NCI-H460 (cell line): ENCODE data around the gene ATP6AP1. TPM values are rescaled to one million over a fixed set of nuclear protein-coding genes. Genes with fewer than 3 reads are reported as not detected.

ENCODE experiments used
- DNase-seq: peaks from one replicate; pipeline ENCODE4 v3.0.0-alpha.2; 2016; ENCODE audit warnings: low read depth; ENCODE audit errors: extremely low read depth
- total RNA-seq: library from RNA; depleted of rRNA; stranded (reverse); fragments of >200 nt; shearing (Covaris generic); gene quantifications from 2 replicates; pipeline ENCODE4 v1.2.3, GENCODE V29; 2014

ATP6AP1 gene
- total RNA-seq, 1 experiment from 2014 or later: 99.0 TPM

DNA sequence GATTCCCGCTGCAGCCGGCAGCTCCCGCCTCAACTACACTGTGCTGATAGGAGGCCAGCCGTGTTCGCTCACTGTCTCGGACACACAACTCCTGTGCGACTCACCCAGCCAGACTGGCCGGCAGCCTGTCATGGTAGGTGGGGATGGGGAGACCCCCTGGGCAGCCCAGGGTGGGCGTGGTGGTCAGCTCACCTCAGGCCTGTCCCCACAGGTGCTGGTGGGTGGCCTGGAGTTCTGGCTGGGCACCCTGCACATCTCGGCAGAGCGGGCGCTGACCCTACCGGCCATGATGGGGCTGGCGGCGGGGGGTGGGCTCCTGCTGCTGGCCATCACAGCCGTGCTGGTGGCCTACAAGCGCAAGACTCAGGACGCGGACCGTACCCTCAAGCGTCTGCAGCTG is 39.1 kb downstream of the ATP6AP1 start:
- DNase-seq: no peak

DNA sequence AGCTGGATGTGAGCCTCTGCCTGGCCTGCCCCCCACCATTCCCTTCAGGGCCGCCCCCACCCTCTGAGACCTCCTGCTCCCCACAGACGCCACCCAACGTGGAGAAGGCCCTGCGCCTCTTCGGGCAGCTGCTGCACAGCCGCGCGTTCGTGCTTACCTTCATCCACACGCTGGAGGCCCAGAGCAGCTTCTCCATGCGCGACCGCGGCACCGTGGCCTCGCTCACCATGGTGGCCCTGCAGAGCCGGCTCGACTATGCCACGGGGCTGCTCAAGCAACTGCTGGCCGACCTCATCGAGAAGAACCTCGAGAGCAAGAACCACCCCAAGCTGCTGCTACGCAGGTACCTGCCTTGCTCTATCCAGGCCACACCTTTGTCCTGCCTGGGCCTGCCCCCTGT is 39.7 kb downstream of the ATP6AP1 start:
- no peak for DNase-seq

DNA sequence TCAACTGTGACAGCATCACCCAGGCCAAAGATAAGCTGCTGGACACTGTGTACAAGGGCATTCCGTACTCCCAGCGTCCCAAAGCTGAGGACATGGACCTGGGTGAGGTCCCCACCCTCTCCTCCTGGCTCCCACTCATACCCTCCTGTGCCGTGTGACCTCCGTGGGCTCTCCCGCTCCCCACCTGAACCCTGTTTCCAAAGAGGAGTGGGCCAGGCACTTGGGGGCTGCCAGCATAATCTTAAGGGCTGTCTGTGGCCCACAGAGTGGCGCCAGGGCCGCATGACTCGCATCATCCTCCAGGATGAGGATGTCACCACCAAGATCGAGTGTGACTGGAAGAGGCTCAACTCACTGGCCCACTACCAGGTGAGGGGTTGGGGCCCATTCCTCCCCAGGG is 40.6 kb downstream of the ATP6AP1 start:
- DNase-seq: no peak

DNA sequence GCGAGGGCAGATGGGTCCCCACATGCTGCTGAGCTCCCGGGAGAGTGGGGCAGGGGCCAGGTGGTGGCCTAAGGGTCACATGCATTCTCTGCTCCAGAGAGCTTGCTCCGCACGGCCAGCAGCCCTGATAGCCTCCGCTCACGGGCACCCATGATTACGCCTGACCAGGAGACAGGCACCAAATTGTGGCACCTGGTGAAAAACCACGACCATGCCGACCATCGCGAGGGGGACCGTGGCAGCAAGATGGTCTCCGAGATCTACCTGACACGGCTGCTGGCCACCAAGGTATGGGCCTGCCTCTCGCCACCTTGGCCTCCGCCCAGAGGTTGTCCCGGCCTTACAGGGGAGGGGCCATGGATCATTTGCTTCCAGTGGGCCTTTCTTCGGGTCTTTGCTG is 41.4 kb downstream of the ATP6AP1 start:
- DNase-seq: no peak

DNA sequence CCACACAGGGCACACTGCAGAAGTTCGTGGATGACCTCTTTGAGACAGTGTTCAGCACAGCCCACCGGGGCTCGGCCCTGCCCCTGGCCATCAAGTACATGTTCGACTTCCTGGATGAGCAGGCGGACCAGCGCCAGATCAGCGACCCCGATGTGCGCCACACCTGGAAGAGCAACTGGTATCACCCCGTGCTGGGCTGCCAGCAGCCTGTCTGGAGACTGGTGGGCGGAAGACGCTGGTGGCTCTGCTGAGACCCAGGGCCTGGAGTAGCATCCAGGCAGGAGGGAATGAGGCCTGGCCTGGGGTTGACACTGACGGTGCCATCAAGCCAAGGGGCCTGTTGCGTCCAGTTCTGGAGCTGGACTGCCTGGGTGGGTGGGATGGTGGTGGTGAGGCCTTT is 42.0 kb downstream of the ATP6AP1 start:
- DNase-seq: no peak

DNA sequence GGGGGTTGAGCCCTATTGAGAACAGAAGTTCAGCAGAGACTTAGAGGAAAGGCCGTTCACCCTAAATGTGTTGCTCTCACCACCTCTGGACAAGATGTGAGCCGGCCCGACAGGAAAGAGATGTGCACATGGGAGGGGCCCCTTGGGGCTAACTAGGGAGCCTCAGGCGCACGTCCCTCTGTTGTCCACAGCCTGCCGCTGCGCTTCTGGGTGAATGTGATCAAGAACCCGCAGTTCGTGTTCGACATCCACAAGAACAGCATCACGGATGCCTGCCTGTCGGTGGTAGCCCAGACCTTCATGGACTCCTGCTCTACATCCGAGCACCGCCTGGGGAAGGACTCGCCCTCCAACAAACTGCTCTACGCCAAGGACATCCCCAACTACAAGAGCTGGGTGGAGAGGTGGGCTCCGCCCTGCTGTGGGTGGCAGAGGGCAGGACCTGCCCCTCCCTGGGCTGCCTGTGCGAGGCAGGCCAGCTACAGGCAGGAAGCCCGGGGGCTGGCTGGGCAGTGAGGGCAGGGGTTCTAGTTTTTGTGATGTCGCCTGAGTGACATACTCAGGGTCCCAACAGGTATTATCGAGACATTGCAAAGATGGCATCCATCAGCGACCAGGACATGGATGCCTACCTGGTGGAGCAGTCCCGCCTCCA is 42.6 kb downstream of the ATP6AP1 start:
- DNase-seq: no peak

DNA sequence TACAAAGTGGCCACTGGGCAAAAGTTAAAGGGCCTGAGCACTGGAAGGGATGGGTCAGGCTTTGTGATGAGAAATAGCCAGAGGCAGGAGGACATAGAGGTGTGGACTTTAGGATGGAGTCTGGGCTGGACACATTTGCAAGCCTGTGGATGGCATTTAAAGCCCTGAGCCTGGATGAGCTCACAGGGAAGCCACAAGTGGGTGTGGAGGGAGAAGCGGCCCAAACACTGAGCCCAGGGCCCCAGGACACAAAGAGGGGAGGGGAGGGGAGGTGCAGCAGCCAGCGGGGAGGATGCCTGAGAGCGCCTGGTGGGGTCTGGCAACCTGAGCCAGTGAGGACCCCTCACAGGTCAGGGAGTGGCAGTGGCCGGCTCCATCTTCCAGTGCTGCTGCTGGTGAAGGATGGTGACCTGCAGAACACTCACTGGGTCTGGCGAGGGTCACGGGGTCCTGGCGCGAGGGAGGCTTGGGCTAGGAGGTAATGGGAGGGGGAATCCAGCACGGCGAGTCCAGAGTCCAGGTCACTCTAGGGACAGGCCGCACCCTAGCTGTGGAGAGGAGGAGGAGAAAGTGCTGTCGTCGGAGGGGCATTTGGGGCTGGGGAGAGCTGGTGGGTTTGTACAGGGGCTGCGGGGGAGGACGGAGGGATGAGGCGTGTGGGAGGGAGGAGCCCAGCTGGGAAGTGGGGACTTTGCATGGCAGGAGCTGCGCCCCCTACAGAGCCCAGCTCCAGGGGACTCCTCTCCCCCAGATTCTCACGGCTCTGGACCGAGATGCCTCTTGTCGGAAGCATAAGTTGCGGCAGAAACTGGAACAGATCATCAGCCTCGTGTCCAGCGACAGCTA is 43.6 kb downstream of the ATP6AP1 start:
- DNase-seq: no peak

DNA sequence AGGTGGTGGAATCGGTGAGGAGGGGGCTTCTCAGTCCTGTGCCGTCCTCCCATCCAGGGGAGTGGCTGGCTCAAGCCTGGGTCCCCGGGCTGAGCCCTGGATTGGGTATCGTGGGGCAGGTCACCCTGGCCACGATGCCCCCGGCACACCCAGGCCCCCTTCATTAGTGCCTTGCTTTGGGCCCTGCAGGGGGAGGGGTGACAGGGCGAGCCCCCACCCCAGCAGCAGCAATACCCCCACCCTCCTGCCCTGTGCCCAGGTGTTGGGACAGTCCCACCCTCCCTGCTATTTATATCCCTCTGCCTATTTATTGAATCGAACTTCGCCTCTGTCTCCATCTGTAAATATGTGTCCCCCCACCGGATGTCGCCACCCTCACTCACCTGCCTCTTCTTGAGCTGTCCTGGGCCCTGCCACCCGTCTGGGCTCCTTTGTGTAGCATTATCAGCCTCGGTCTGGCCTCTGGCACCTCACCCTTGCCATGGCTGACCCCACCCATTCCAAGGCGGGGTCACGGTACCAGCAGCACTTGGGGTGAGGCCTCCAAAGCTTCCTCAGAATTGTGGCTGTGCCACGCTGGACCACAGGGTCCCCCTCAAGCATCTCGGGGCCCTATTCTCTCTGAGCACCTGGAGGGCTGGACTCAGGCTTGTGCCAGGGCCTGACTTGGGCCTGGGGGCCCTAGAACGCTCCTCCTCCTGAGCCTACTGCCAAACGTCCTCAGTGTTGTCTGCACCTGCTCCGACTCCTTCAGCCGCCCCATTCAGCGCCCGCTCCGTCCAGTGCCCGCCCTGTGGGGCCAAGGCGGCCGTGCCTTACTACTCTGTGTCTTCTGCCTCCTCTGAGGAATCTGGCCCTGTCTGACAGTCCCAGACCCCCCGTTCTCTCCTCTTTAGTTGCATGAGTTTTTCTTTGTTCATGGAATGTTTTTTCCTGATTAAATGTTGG is 44.5 kb downstream of the ATP6AP1 start:
- DNase-seq: no peak

DNA sequence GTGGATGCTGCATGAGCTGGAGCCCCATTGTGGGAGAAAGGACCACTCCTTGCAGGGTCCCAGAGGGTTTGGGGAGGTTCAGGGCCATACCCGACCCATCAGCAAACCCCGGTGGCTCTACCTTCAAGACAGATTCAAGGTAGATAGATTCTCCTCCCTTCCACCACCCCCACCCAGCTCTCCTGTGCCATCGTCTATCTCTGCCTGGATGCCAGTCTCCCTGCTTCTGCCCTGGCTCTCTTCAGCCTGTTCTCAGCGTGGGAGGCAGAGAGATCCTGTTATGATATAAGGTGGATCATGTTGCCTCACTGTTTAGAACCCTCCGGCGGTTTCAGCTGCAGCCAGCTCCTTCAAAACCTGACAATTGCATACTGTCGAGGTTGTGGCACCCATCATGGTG is 45.2 kb downstream of the ATP6AP1 start:
- DNase-seq: no peak

DNA sequence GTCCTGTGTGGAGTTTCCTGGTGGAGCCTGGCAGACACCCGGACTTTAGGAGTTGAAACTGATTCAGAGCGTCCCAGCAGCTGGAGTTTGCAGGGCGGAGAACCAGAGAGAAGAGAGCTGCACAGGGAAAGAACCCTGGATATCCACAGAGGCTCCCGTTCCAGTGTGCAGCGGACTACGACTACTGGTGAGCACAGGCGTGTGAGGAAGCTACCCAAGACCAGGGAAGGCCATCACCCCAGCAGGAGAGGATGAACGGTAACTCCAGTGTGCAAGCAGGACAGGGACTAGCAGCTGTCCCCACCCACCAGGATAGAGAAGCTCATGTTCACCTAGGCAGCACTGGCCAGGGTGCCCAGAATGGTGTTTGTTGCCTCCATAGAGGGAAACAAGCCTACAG is 48.3 kb downstream of the ATP6AP1 start:
- DNase-seq: no peak

DNA sequence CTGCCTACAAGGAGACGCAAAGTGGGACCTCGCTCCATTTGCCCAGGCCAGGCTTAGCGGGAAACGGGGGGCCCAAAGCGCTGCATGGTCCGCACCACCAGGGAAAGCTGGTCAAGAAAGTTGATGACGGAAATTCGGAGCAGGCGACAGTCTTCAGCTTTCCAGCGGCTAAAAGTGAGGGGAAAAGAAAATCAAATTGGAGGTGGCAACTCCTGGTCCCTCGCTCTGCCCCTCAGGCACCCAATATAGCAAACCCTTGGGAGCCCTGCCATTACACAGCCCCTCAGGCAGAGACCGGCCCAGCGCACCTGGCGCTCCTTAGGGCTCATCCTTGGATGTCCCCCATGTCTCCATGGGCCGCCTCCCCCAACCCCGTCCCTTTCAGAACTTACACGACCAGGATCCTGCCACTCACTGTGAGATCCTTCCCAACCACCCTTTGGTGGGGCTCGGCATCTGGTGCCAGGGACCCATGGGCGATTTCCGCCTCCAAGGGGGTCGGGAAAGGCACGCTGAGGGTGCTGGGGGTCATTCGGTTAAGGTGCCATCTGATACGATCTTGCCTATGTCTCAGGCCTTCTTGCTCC is 49.5 kb downstream of the ATP6AP1 start:
- no peak for DNase-seq

DNA sequence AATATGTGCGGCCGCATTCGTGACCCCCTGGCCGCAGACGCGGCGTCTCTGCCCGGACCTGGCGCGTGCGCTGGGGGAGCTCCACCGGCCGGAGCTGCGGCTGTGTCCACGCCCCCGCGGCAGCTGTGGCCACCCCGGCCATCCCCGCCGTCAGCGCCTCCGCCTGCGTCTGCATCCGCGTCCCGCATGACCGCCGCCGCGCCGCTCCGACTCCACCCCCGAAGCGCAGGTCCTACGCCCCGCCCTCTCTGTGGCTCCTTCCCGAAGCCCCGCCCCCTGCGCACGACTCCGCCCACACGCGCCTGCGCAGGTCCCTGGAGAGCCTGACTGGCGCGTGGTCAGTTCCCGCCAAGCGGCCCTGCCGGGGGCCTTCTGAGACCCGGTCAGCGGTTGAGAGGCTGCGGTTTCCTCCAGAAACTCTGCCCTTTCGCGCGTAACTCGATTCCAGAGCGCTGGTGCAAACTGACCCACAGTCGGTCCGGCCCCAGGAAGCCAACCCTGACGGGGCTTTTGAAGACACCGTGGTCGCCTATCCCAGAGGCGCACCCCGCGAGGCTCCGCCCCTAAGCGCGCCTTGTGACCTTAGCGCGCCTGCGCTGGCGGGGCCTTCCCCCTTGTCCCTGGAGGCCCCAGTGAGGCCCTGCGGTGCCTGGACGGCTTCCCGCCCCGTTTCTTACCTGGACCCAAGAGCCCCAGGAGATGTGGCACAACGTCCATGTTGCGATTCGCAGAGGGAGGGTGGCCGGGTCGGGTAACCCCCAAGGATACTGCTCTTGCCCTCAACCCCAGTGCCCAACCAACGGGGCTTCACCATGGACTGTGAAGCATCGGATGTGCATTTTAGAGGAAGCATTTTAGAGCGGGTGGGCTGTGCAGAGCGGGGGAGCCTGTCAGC is 50.5 kb downstream of the ATP6AP1 start, which contains the start of gene LAGE3:
TSS of gene LAGE3 (minus strand) at position 554 of the 895 bp plus-strand sequence. CDS start at position 188, 366 bp downstream.
- DNase-seq: peak; percentile 89

DNA sequence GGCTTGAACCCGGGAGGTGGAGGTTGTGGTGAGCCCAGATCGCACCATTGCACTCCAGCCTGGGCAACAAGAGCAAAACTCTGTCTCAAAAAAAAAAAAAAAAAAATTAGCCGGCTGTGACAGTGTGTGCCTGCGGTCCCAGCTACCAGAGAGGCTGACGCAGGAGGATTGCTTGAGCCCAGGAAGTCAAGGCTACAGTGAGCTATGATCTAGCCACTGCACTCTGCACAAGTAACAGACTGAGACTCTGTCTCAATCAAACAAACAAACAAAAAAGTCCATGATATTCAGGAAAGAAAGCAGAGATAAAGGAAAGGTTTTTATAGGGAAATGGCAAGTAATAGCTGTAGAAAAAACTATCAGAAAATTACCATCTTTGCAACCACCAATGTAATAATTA is 52.7 kb downstream of the ATP6AP1 start:
- no peak for DNase-seq

DNA sequence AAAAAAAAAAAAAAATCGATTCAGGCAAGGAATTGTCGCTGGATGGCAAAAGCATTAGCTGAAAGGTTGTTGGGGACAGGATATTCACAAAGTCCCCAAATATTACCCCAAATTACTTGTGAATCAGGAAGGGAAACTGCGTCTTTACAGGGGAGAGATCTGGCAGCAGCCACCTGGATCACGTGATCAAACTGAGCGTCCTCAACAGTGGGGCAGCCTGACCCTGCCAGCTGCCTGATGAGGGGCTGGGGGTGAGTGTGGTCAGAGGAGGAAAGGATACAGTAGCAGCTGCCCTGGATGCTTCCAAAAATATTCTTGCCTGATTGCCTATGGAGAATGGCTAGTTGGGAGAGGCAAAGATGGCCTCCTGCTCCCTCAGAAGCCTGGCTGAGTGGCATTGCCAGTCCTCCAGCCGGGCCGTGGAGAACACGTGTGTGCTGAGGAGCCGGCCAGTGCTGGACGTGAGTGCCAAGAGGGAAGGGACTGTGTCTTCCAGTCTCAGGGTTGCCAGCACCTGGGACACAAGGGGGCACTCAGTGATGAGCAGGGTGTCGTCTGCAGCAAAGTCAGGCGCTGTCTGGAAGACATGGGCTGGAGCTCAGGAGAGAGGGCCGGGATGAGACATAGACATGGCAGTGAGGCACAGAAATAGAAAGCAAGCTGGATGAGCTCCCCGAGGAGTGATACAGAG is 53.6 kb downstream of the ATP6AP1 start:
- DNase-seq: no peak

DNA sequence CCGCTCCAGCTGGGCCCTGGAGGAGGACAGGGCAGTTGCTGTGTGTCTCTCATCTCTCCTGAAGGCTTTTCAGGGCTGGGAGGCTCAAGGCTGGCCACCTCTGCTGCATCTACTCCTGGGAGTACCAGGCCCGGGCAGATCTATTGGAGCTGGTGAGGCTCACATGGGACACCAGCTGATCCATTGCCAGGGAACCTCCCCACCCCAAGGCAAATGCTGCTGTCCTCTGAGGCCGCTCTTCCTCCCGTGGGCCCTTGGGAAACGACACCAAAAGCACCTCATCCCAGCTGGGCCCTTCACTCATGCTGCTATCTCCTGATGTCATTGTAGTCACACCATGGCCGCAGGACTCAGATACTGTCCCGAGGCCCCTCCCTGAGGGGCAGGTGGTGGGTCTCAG is 54.3 kb downstream of the ATP6AP1 start:
- no peak for DNase-seq

DNA sequence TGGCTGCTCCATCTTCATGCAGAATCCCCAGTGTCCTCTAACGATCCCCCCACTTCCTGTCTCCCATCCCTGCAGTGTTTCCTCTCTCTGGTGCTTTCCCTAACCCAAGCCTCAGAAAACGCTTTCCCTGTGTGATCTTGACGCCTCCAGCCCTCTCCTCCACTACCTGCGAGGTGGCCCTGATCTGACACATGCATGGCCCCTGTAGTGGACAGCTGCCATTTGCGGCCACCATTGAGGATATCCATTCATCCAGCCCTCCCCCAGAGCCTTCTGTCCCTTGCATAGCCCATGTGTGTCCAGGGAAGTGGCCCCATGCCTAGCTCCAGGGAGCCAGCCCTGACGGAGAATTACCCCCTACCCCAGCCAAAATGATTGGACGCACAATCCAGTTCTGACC is 54.8 kb downstream of the ATP6AP1 start:
- DNase-seq: no peak

DNA sequence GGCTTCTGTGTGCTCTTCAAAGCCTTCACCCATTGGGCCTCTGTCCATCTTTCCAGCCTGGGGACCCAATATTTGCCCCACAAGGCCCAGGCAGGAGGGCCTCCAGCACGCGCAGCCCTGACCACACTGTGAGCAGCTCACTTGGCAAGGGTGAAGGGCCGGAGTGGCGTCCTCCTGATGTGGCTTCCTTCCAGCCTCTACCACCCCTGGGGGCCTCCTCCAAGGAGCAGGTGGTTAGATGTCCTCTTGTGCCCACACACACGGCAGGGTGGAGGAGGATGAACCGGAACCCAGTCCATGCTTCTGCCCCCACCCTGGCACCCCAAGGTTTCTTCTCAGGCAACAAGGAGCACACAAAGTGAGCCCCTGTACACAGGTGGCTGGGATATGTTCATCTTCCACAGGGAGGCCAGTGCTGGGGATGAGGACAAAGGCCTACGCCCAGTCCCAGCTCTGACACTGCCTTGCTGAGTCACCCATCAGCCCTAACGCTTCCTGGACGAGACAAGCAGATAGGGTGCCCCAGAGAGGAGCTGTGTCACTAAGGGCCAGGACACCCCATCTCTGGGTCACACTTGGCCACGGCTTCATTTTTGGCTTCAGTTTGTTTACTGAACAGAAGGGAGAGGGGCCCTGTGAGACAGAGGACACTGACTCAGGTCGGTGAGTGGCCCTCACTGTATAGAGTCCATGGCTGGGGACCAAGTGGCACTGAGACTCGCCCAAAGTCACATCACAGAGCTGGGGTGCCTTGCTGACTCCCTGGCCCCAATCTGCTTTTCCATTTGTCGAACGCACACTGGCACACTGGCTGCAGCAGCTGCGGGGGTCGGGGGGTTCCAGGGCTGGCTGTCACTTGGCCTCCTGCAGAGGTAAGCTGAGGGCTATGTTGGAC is 56.0 kb downstream of the ATP6AP1 start:
- DNase-seq: peak; percentile 67
